Activated T-cell treated with anti-CD3 and anti-CD28 coated beads, Interleukin-2, amount 50 U/mL, for 4 hours (primary cell): ENCODE results near the gene HYDIN. TPM values are rescaled to one million over a fixed set of nuclear protein-coding genes. Genes with fewer than 3 reads are reported as not detected.
"Not testable (repeated sequence)": the region's sequence is repeated elsewhere in the genome, so short reads cannot be mapped to it uniquely, and the experiment has no call there.

Experiments
- ATAC-seq, 2 donors: fragments of 200-7000 bp; cut with Tn5 transposase; one replicate each; pipeline ENCODE4 v1.10.0; 2021
- DNase-seq: peaks from one replicate; pipeline ENCODE4 v3.0.0-alpha.2; 2020
- H3K27me3 Mint-ChIP-seq: one replicate; pipeline ENCODE4 v1.8.0; 2021; ENCODE audit warnings: low read depth, mixed read lengths
- H3K36me3 Mint-ChIP-seq: one replicate; pipeline ENCODE4 v1.8.0; 2022; ENCODE audit warnings: mixed read lengths; ENCODE audit not compliant: insufficient read depth
- H3K4me1 Mint-ChIP-seq: one replicate; pipeline ENCODE4 v1.8.0; 2021; ENCODE audit warnings: low read depth, mixed read lengths
- H3K4me3 Mint-ChIP-seq: one replicate; pipeline ENCODE4 v1.8.0; 2021; ENCODE audit warnings: mild to moderate bottlenecking, moderate library complexity, mixed read lengths
- H3K9me3 Mint-ChIP-seq: one replicate; pipeline ENCODE4 v1.8.0; 2021; ENCODE audit warnings: mixed read lengths
- total RNA-seq, 3 donors: library from RNA; stranded (reverse); gene quantifications; one replicate each; pipeline ENCODE4 v1.2.1, GENCODE V29; 2021

Gene HYDIN
- total RNA-seq, 3 donors from 2014 or later, result not detected

GRCh38 chr16:71021961-71022537 lies 208.5 kb downstream of the HYDIN start:
- not testable (repeated sequence) for H3K27me3 Mint-ChIP-seq, DNase-seq, ATAC-seq, H3K4me3 Mint-ChIP-seq, H3K9me3 Mint-ChIP-seq, H3K4me1 Mint-ChIP-seq, H3K36me3 Mint-ChIP-seq

GRCh38 chr16:71019067-71019682 lies 211.3 kb downstream of the HYDIN start:
- DNase-seq, H3K4me3 Mint-ChIP-seq, H3K9me3 Mint-ChIP-seq, ATAC-seq, H3K4me1 Mint-ChIP-seq, H3K27me3 Mint-ChIP-seq, H3K36me3 Mint-ChIP-seq: not testable (repeated sequence)

- not testable (repeated sequence) for H3K4me1 Mint-ChIP-seq, DNase-seq, H3K4me3 Mint-ChIP-seq, H3K9me3 Mint-ChIP-seq, H3K27me3 Mint-ChIP-seq, H3K36me3 Mint-ChIP-seq, ATAC-seq
These were observed 215.1 kb downstream of the HYDIN start for GRCh38 chr16:71015419-71015818.

- not testable (repeated sequence) for H3K36me3 Mint-ChIP-seq, H3K9me3 Mint-ChIP-seq, H3K4me3 Mint-ChIP-seq, ATAC-seq, DNase-seq, H3K27me3 Mint-ChIP-seq, H3K4me1 Mint-ChIP-seq
These were observed 220.9 kb downstream of the HYDIN start for GRCh38 chr16:71009440-71010223.

- H3K4me1 Mint-ChIP-seq, DNase-seq, H3K9me3 Mint-ChIP-seq, H3K27me3 Mint-ChIP-seq, ATAC-seq, H3K36me3 Mint-ChIP-seq, H3K4me3 Mint-ChIP-seq: not testable (repeated sequence)
These were observed 224.0 kb downstream of the HYDIN start for GRCh38 chr16:71006516-71006915.

GRCh38 chr16:70999735-71000134 lies 230.8 kb downstream of the HYDIN start:
- not testable (repeated sequence) for H3K36me3 Mint-ChIP-seq, H3K9me3 Mint-ChIP-seq, H3K27me3 Mint-ChIP-seq, H3K4me3 Mint-ChIP-seq, H3K4me1 Mint-ChIP-seq, ATAC-seq, DNase-seq

GRCh38 chr16:70995799-70996198 lies 234.7 kb downstream of the HYDIN start:
- H3K36me3 Mint-ChIP-seq, ATAC-seq, DNase-seq, H3K4me1 Mint-ChIP-seq, H3K9me3 Mint-ChIP-seq, H3K4me3 Mint-ChIP-seq, H3K27me3 Mint-ChIP-seq: not testable (repeated sequence)

GRCh38 chr16:70992511-70992910 lies 238.0 kb downstream of the HYDIN start:
- H3K4me3 Mint-ChIP-seq, H3K4me1 Mint-ChIP-seq, H3K9me3 Mint-ChIP-seq, DNase-seq, ATAC-seq, H3K36me3 Mint-ChIP-seq, H3K27me3 Mint-ChIP-seq: not testable (repeated sequence)

GRCh38 chr16:70987019-70987715 lies 243.4 kb downstream of the HYDIN start:
- not testable (repeated sequence) for H3K4me3 Mint-ChIP-seq, H3K4me1 Mint-ChIP-seq, H3K27me3 Mint-ChIP-seq, DNase-seq, H3K36me3 Mint-ChIP-seq, H3K9me3 Mint-ChIP-seq, ATAC-seq

GRCh38 chr16:70984675-70985074 lies 245.8 kb downstream of the HYDIN start:
- not testable (repeated sequence) for H3K4me1 Mint-ChIP-seq, H3K9me3 Mint-ChIP-seq, ATAC-seq, DNase-seq, H3K27me3 Mint-ChIP-seq, H3K4me3 Mint-ChIP-seq, H3K36me3 Mint-ChIP-seq

- ATAC-seq, H3K4me1 Mint-ChIP-seq, H3K9me3 Mint-ChIP-seq, DNase-seq, H3K4me3 Mint-ChIP-seq, H3K36me3 Mint-ChIP-seq, H3K27me3 Mint-ChIP-seq: not testable (repeated sequence)
These were observed 262.2 kb downstream of the HYDIN start for GRCh38 chr16:70968332-70968731.

- H3K4me1 Mint-ChIP-seq, DNase-seq, H3K4me3 Mint-ChIP-seq, H3K9me3 Mint-ChIP-seq, H3K36me3 Mint-ChIP-seq, H3K27me3 Mint-ChIP-seq, ATAC-seq: not testable (repeated sequence)
These were observed 270.4 kb downstream of the HYDIN start for GRCh38 chr16:70960169-70960568.

GRCh38 chr16:70954922-70955321 lies 275.6 kb downstream of the HYDIN start:
- not testable (repeated sequence) for H3K4me3 Mint-ChIP-seq, H3K9me3 Mint-ChIP-seq, DNase-seq, ATAC-seq, H3K36me3 Mint-ChIP-seq, H3K4me1 Mint-ChIP-seq, H3K27me3 Mint-ChIP-seq

GRCh38 chr16:70953824-70954223 lies 276.7 kb downstream of the HYDIN start:
- H3K9me3 Mint-ChIP-seq, H3K4me1 Mint-ChIP-seq, DNase-seq, ATAC-seq, H3K27me3 Mint-ChIP-seq, H3K36me3 Mint-ChIP-seq, H3K4me3 Mint-ChIP-seq: not testable (repeated sequence)
